Activated naive CD4-positive, alpha-beta T cell (primary cell): ENCODE results near the gene ZBTB33.

Source experiments
- DNase-seq, 4 experiments: peaks; one replicate each; lab custom pipeline; 2025; lab: John Stamatoyannopoulos, UW

The ZBTB33 gene, protein sequence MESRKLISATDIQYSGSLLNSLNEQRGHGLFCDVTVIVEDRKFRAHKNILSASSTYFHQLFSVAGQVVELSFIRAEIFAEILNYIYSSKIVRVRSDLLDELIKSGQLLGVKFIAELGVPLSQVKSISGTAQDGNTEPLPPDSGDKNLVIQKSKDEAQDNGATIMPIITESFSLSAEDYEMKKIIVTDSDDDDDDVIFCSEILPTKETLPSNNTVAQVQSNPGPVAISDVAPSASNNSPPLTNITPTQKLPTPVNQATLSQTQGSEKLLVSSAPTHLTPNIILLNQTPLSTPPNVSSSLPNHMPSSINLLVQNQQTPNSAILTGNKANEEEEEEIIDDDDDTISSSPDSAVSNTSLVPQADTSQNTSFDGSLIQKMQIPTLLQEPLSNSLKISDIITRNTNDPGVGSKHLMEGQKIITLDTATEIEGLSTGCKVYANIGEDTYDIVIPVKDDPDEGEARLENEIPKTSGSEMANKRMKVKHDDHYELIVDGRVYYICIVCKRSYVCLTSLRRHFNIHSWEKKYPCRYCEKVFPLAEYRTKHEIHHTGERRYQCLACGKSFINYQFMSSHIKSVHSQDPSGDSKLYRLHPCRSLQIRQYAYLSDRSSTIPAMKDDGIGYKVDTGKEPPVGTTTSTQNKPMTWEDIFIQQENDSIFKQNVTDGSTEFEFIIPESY

GRCh38 chrX:120250522-120251271, at the start of gene ZBTB33:
TSS of gene ZBTB33 (plus strand) at chrX:120250812. CDS start at chrX:120253416, 2,604 bp downstream.
- peak; percentile 28 to 78 (median 54) for DNase-seq

GRCh38 chrX:120200851-120201250, 49.8 kb upstream of the ZBTB33 start:
- DNase-seq, result no peak

- DNase-seq, result no peak
These were observed 44.5 kb upstream of the ZBTB33 start for GRCh38 chrX:120205816-120206753.

GRCh38 chrX:120207009-120207605, 43.5 kb upstream of the ZBTB33 start:
- DNase-seq, result no peak

GRCh38 chrX:120213438-120214265, 37.0 kb upstream of the ZBTB33 start:
- peak in 3 of 4 experiments; percentile 8 to 35 (median 9) for DNase-seq

GRCh38 chrX:120223374-120223773, 27.2 kb upstream of the ZBTB33 start:
- no peak for DNase-seq

DNA sequence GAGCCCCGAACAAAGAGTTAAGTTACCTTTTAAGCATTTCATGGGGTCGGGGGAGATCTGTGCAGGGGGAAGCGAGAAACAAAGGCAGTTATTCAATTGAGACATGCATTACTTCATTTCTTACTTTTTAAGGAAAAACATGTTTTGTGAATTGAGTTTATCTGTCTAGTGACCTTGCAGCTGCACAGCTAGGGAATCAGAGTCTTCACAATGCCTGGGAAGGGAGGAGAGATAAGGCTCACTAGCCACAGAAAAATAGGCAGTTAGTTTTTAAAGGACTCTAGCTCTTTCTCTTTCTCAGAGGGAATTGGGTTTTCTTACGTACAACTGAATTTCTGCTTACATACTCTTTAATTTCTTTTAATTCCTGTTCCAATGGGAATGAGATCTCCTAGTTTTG, 26.2 kb upstream of the ZBTB33 start:
- no peak for DNase-seq

- no peak for DNase-seq
These were observed 22.3 kb upstream of the ZBTB33 start for GRCh38 chrX:120228187-120228908.

DNA sequence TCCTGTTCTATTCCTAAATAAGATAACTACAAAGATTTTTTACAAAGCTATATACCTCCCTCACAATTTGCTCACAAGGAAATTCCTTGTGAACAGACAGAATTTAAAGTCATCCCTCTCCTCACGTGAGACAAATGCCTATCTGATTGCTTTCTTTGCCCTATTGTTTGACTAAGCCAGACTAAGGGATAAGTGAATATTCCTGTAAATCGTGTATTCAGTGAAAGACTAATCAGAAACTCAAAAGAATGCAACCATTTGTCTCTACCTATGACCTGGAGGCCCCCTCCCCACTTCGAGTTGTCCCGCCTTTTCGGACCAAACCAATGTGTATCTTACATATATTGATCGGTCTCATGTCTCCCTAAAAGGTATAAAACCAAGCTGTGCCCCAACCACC, 15.3 kb upstream of the ZBTB33 start:
- DNase-seq, result no peak

DNA sequence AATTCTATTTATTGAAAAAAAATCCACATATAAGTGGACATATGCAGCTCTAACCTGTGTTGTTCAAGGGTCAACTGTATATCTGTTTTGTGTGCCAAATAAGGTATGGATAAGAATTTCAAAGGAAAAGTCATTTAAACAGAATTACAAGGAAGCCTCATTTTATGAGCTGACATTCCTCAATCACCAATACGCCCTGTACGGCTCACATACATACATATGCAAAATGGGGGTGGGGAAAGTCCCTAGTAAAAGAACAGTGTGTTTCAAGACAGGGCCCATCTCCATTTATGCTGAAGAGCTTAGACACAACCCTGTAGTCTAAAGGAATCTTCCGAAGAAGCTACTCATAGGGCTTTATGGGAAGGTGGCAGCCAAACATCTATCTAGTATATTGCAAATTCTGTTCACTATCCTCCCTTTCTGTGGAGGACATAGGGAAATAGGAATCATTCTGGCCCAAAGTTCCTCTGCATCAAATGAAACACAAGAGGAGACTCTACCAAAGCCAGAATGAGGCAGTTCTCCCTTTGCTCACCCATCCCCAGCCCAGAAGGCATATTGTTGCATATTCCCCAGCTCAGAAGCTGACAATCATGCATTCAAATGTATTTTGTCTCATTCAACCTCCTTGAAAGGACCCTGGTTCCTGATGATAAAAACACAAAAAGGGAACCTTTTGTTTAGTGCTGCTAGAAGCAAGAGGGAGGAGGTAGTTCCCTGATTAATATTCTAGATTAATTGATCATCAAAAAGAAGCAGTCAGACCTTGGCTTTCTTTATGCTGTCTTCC, 13.7 kb upstream of the ZBTB33 start:
- no peak for DNase-seq

GRCh38 chrX:120238933-120239332, 11.7 kb upstream of the ZBTB33 start:
- no peak for DNase-seq

- no peak for DNase-seq
These were observed 7.8 kb upstream of the ZBTB33 start for GRCh38 chrX:120242813-120243212.

DNA sequence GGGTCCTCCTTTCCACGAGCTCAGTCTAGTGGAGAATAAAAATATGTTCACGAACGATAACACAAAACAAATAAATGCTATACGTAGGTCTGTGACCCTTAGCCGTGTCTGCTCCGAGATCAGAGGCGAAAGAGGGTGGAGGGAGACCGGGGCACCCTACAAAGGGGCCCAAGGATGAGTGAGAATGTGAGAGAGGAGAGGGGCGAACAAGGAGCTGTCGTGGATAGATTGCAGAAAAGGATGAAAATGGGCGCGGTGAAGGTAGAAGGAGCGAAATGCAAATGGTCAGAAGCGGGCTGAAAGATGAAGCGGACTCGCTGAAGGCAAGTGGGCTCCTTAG, 6.2 kb upstream of the ZBTB33 start:
- DNase-seq, result no peak

DNA sequence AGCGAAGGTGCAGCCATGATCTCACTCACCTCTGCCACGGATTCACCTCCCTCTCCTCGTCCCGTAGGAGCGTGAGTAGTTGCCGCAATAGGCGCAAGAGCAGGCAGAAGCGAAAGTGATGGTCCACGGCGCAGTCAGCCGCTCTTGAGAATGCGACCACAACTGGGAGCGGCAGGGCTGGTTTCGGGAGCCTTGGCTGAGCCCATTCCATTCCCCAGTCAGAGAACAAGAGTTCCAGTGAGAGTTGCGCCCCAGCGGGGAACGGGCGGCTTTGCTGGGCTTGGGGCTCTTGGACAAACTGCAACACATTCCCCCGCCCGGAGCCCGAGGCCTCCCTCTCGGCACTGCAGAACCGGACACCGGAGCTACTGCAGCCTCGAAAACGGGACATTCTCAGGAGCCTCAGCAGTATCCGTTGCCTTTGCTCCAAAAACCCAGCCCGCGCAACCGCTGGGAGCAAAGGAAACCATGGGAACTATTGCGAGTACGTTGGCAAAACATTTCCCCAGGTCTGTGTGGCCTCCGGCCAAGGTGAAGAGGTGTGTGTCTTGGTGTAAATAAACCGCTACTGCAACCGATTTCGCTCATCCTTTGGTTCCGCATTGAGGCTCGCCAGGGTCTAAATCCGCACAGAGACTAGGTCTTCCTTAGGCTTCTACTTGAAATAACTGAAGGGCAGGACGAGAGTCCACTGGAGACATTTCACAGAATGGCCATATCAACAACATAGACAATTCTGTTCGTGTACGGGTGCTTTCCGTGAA, 5.7 kb upstream of the ZBTB33 start:
- DNase-seq, result peak; percentile 5 to 43 (median 12)

DNA sequence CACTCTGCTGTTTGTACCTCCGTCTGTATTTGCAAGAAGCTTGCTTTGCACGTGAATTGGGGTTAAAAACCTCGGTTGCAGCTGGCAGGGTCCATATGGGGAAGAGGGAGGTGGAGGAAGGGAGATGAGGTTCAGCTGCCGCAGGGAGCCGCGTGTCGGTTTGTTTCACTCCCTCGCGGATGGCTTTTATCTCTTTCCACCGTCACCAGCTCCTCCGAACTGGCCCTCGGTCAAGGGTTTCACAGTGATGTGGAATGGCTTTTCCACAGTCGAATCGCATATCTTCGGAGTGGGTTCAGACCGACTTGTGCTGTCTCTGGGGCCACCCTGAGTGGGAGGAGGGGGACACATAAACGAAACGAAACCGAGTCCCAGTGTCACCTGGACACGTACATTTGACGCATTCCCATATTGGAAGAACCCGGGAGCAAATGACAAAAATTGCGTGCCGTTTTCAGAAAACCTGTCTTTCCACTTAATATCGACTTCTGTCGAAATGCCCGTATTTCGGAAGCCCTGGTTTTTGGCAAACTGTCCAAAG, 929 bp downstream of the ZBTB33 start:
- no peak for DNase-seq

GRCh38 chrX:120253784-120254183, 3.2 kb downstream of the ZBTB33 start:
- no peak for DNase-seq

- no peak for DNase-seq
These were observed 9.8 kb downstream of the ZBTB33 start for GRCh38 chrX:120260369-120260768.
